SK-N-MC (cell line): ENCODE measurements around the gene CGB5.

Experiments
- DNase-seq: peaks from one replicate; pipeline ENCODE4 v3.0.0-alpha.2; 2011; ENCODE audit warnings: low read depth, low spot score
- H3K27ac ChIP-seq: fragments of 200-600 bp; sonication (generic); 2 replicates; pipeline ENCODE4 v1.5.1; 2016; ENCODE audit warnings: mixed run types
- H3K36me3 ChIP-seq: fragments of 200-600 bp; sonication (generic); 2 replicates; pipeline ENCODE4 v1.6.1; 2017; ENCODE audit warnings: antibody characterized with exemption, low read length, mixed read lengths; ENCODE audit not compliant: insufficient read depth
- H3K4me3 ChIP-seq: fragments of 200-600 bp; sonication (generic); 2 replicates; pipeline ENCODE4 v1.5.1; 2016
- H3K9ac ChIP-seq: fragments of 200-600 bp; sonication (generic); 2 replicates; pipeline ENCODE4 v1.8.0; 2017; ENCODE audit warnings: mixed run types, mixed read lengths; ENCODE audit not compliant: insufficient read length
- H3K9me3 ChIP-seq: fragments of 200-600 bp; sonication (generic); 2 replicates; pipeline ENCODE4 v1.6.1; 2017; ENCODE audit warnings: low read depth, mild to moderate bottlenecking, antibody characterized with exemption, low read length, moderate library complexity, mixed read lengths
- EZH2 ChIP-seq: fragments of 200-600 bp; sonication (generic); IDR thresholded peaks from one replicate; pipeline ENCODE4 v1.6.1; 2017; ENCODE audit warnings: antibody characterized with exemption
- FOXP2 ChIP-seq: optimal IDR thresholded peaks from 2 replicates; pipeline ENCODE3; 2011; ENCODE audit warnings: mild to moderate bottlenecking, moderate library complexity; ENCODE audit not compliant: insufficient read depth; ENCODE audit errors: extremely low read length, control extremely low read depth
- POLR2AphosphoS5 ChIP-seq: IDR thresholded peaks from 2 replicates; pipeline ENCODE4 v1.6.1; 2012; ENCODE audit warnings: mild to moderate bottlenecking, low read depth, low read length, borderline replicate concordance

CGB5 gene

GRCh38 chr19:49057636-49058234 lies 14.1 kb downstream of the CGB5 start, which contains the start of gene CGB7:
Gene CGB7, minus strand, starts transcription at chr19:49057749. Its CDS starts 2,374 bp downstream, at chr19:49055375.
- H3K4me3 ChIP-seq: peak within 1 kb of the TSS; percentile 85
- H3K9me3 ChIP-seq: no peaks in the 10 kb centered on the region
- no peak within 1 kb of the TSS for H3K9ac ChIP-seq
- TF ChIP-seq EZH2 (no peak), POLR2AphosphoS5 (no peak), FOXP2 (no peak)
- H3K27ac ChIP-seq: no peak within 1 kb of the TSS
- DNase-seq: no peak
- no peaks in the 10 kb centered on the region for H3K36me3 ChIP-seq

GRCh38 chr19:49058562-49058961 lies 14.9 kb downstream of the CGB5 start:
- H3K27ac ChIP-seq: no peak overlapping the region
- no peak overlapping the region for H3K9ac ChIP-seq
- H3K9me3 ChIP-seq: no peaks in the 10 kb centered on the region
- no peak overlapping the region for H3K4me3 ChIP-seq
- DNase-seq: no peak
- no peaks in the 10 kb centered on the region for H3K36me3 ChIP-seq
- TF ChIP-seq FOXP2 (no peak), EZH2 (no peak), POLR2AphosphoS5 (no peak)

DNA sequence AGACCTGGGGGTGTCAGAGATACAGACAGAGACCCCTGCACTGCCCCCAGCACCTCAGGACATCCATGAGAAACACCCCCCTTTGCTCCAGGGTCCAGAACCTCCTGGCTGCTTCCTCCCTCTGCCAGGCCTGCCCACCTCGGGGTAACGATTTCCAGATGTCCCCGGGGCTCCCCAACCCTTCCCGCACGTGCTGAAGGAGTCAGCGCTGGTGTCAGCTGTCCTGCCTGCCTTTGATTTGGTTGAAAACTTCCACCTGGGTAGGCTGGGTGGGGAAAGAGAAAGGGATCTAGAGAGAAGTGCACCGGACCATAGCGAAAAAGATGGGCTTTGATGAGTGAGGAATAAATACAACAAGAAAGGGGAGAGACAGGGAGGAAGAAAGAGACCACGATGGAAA lies 15.4 kb downstream of the CGB5 start:
- no peak overlapping the region for H3K4me3 ChIP-seq
- no peak overlapping the region for H3K27ac ChIP-seq
- no peak for DNase-seq
- TF ChIP-seq FOXP2 (no peak), POLR2AphosphoS5 (no peak), EZH2 (no peak)
- no peaks in the 10 kb centered on the region for H3K36me3 ChIP-seq
- H3K9me3 ChIP-seq: no peaks in the 10 kb centered on the region
- no peak overlapping the region for H3K9ac ChIP-seq

DNA sequence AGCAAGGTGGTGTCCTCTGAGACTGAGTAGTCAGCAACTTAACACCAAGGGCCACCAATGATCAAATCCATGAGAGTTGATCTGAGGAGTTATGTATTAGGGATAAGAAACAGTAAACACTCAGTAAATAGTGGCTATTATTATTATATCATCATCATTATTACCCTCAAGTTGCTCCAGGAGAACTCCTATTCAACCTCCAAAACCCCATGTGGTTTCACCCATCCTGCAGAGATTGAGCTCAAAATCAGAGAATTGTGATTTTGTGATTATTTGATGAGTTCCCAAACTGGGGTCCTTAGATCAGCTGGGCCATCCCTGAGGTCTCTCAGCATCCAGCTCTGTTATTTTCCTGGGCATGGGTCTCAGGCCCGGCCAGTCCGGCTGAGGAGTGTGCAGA lies 17.4 kb downstream of the CGB5 start:
- Histone ChIP-seq H3K4me3 (no peak overlapping the region), H3K9me3 (no peaks in the 10 kb centered on the region), H3K36me3 (no peaks in the 10 kb centered on the region), H3K9ac (no peak overlapping the region), H3K27ac (no peak overlapping the region)
- no peak for DNase-seq
- no peak for TF ChIP-seq FOXP2
- TF ChIP-seq EZH2: no peak
- TF ChIP-seq POLR2AphosphoS5: no peak

- no peak for DNase-seq
- H3K36me3 ChIP-seq: no peaks in the 10 kb centered on the region
- TF ChIP-seq POLR2AphosphoS5: no peak
- TF ChIP-seq EZH2: no peak
- no peak for TF ChIP-seq FOXP2
Measured at GRCh38 chr19:49061445-49061844, 17.8 kb downstream of the CGB5 start.

DNA sequence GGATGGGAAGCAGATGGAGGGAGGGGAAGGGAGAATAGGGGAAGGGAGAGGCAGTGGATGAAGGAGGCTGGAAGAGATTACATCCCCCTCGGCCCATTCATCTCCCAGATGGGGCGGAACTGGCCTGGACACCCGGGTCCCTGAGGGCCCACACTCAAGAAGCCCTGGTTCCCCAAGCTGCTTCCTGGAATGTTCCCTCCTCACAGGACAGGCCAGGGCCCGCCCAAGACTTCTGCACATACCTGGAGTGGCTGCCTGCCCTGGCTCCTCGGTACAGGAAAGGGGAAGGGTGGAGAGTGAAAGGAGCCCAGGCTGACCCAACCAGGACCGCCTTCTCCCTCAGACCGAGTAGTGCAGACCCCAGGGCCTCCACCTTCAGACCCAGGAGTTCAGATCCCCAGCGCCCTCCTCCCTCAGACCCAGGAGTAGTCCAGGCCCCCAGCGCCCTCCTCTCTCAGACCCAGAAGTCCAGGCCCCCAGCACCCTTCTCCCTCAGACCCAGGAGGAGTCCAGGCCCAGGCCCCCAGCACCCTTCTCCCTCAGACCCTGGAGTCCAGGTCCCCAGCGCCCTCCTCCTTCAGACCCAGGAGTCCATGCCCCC lies 20.5 kb downstream of the CGB5 start:
- no peak for TF ChIP-seq FOXP2
- TF ChIP-seq POLR2AphosphoS5: no peak
- no peak for TF ChIP-seq EZH2
- peak overlapping the region; percentile 78 for H3K4me3 ChIP-seq
- no peak overlapping the region for H3K27ac ChIP-seq
- H3K36me3 ChIP-seq: no peaks in the 10 kb centered on the region
- no peaks in the 10 kb centered on the region for H3K9me3 ChIP-seq
- DNase-seq: no peak
- no peak overlapping the region for H3K9ac ChIP-seq

More at GRCh38 chr19:49061445-49061844, 17.8 kb downstream of the CGB5 start:
- no peak overlapping the region for H3K4me3 ChIP-seq
- no peak overlapping the region for H3K27ac ChIP-seq
- H3K9me3 ChIP-seq: no peaks in the 10 kb centered on the region
- no peak overlapping the region for H3K9ac ChIP-seq

DNA sequence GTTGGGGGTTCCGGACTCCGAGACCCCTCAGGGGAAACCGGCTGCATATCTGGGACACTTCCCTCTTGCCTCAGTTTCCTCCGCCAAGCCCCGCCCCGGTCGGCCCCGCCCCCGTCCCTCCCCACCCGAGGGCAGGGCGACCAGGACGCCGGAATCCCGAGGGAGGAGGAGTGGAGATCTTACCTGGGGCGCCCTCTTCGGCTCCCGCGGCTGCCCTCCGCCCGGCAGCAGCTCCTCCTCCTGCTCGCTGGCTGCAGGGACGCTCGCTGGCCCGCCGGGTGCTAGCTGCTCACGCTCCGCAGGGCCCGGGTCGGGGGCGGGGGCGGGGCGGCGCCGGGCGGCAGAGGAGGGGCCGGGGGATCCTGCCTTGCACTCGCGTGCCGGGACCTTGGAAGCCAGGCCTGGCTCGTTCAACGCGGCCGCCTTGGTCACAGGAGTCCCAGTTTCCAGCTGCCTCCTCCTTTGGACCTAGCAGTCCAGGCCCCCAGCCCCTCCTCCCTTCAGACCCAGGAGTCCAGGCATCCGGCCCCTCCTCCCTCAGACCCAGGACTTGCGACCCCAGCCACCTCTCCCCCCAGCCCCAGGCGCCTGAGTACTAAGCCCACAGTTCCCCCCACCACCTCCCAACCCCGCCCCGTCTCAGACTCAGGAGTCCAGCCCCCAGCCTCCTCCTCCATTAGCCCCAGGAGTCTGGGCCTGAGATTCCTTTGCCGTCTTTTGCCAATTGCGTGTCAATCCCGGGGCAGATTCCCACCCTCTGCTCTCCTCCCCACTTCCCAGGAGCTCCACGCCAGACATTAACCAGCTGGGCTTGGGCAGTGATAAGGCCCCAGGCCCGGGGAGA lies 21.3 kb downstream of the CGB5 start, which contains the start of gene NTF4:
Gene NTF4, minus strand, starts transcription at position 51 of the 844 bp plus-strand sequence. CDS start 2,821 bp downstream, outside the sequence.
- no peaks in the 10 kb centered on the region for H3K36me3 ChIP-seq
- no peak for DNase-seq
- no peaks in the 10 kb centered on the region for H3K9me3 ChIP-seq
- no peak within 1 kb of the TSS for H3K27ac ChIP-seq
- TF ChIP-seq EZH2 (no peak), POLR2AphosphoS5 (no peak), FOXP2 (no peak)
- H3K9ac ChIP-seq: peak within 1 kb of the TSS; percentile 47
- peak within 1 kb of the TSS; percentile 78 for H3K4me3 ChIP-seq

DNA sequence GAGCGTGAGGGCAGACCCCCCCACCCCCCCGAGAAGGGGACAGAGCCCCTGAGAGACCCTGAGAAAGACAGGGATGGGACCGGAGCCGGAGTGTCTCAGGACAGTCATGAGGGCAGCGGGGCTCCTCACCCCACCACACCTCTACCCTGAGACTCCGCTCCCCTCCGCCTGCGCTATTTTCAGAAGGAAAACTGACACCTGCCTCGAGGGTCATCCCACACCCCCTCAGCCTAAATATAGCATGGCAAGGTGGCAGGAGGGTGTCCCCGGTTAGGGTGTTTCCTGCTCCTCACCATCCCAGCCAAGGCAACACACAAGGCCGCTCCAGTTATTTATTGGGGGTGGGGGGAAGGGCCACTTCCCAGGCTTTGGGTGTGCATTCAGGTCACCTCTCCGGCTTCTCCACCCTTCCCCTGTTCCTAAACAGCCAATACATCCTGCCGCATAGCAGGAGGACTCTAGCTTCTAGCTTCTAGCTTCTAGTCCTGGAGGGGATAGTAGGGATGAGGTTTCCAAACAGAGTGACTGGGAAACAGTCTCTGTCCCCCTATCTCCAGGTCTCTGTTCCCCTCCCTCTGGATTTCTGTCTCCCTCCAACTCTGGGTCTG lies 22.4 kb downstream of the CGB5 start:
- Histone ChIP-seq H3K9me3 (no peaks in the 10 kb centered on the region), H3K36me3 (no peaks in the 10 kb centered on the region), H3K4me3 (no peak overlapping the region), H3K9ac (no peak overlapping the region), H3K27ac (no peak overlapping the region)
- TF ChIP-seq POLR2AphosphoS5 (no peak), FOXP2 (no peak), EZH2 (no peak)
- no peak for DNase-seq
